KOPT-K1 (cell line): ENCODE data around the gene KRTAP19-6.

ENCODE experiments used
- H3K27ac ChIP-seq: fragments of 200-600 bp; sonication (generic); 2 replicates; pipeline ENCODE4 v1.5.1; 2016; ENCODE audit warnings: antibody characterized with exemption, mild to moderate bottlenecking, low read depth, low read length; ENCODE audit not compliant: poor library complexity, severe bottlenecking
- H3K36me3 ChIP-seq: fragments of 200-600 bp; sonication (generic); 2 replicates; pipeline ENCODE4 v1.5.1; 2017; ENCODE audit warnings: antibody characterized with exemption, mild to moderate bottlenecking, low read length, moderate library complexity; ENCODE audit not compliant: insufficient read depth
- H3K9me3 ChIP-seq: fragments of 200-600 bp; sonication (generic); 2 replicates; pipeline ENCODE4 v1.5.1; 2017; ENCODE audit warnings: antibody characterized with exemption, low read length, mild to moderate bottlenecking; ENCODE audit not compliant: insufficient read depth, poor library complexity, severe bottlenecking

Gene KRTAP19-6

GRCh38 chr21:30502041-30502440 lies 39.6 kb downstream of the KRTAP19-6 start, which contains the start of gene KRTAP19-5:
Gene KRTAP19-5, minus strand, starts transcription at chr21:30502141. Its CDS starts 51 bp downstream, at chr21:30502090.
- H3K27ac ChIP-seq: no peak within 1 kb of the TSS
- H3K9me3 ChIP-seq: no peaks in the 10 kb centered on the region
- no peaks in the 10 kb centered on the region for H3K36me3 ChIP-seq

- Histone ChIP-seq H3K9me3 (no peaks in the 10 kb centered on the region), H3K36me3 (no peaks in the 10 kb centered on the region), H3K27ac (no peak within 1 kb of the TSS)
Measured at GRCh38 chr21:30497065-30497464, 44.6 kb downstream of the KRTAP19-6 start, which contains the start of gene KRTAP19-4. Gene KRTAP19-4, minus strand, starts transcription at chr21:30497165. Its CDS starts 55 bp downstream, at chr21:30497110.

- H3K36me3 ChIP-seq: no peaks in the 10 kb centered on the region
Measured at GRCh38 chr21:30491963-30492428, 49.7 kb downstream of the KRTAP19-6 start, which contains the start of gene KRTAP19-3. Gene KRTAP19-3, minus strand, starts transcription at chr21:30492013. Its CDS starts 56 bp downstream, at chr21:30491957.

More at GRCh38 chr21:30491963-30492428, 49.7 kb downstream of the KRTAP19-6 start, which contains the start of gene KRTAP19-3:
- Histone ChIP-seq H3K27ac (no peak within 1 kb of the TSS), H3K9me3 (peaks cover 4% of the 10 kb centered on the region)
